ENCODE data around the gene NET1. TPM values are rescaled to one million over a fixed set of nuclear protein-coding genes. Genes with fewer than 3 reads are reported as not detected.
A peak's percentile ranks its signal among the peaks of the same experiment; 100 is the strongest.

Gene NET1
- polyA plus RNA-seq, 2 of the 4 experiments (the other 2 are of a cell fraction) = 42.9 to 132 TPM

GRCh38 chr10:5500162-5500670, 87.9 kb downstream of the NET1 start:
- H3K27ac ChIP-seq = no peak overlapping the region
- TF ChIP-seq CHD2 (IDR thresholded peaks at IDR 0.05; ENCODE audit: low read length, partially characterized antibody) (no peak), POLR2AphosphoS2 (conservative IDR thresholded peaks at IDR 0.05; ENCODE audit: low read length) (no peak), ZC3H11A (IDR thresholded peaks at IDR 0.05) (no peak), HDAC2 (IDR thresholded peaks at IDR 0.05) (no peak), FOXS1 (CRISPR knock-in tag; IDR thresholded peaks at IDR 0.05) (no peak), CBX8 (IDR thresholded peaks at IDR 0.05) (no peak), RCOR1 (IDR thresholded peaks at IDR 0.05; ENCODE audit: low read depth, low read length) (no peak), MAZ (IDR thresholded peaks at IDR 0.05; ENCODE audit: borderline replicate concordance, low read depth, low read length) (no peak), RARB (CRISPR knock-in tag; IDR thresholded peaks at IDR 0.05) (no peak), TP53 (CRISPR knock-in tag; IDR thresholded peaks at IDR 0.05) (no peak), JUNB (IDR thresholded peaks at IDR 0.05) (no peak), ZSCAN20 (CRISPR knock-in tag; IDR thresholded peaks at IDR 0.05) (no peak), SREBF2 (IDR thresholded peaks at IDR 0.05) (no peak), HES2 (IDR thresholded peaks at IDR 0.05) (no peak)
- H3K4me3 ChIP-seq = no peak overlapping the region
- no peak for FAIRE-seq
- 86% methylated on average over 7 of the region's 7 CpGs for WGBS (ENCODE audit: missing lambda C conversion rate)
- H3K9me3 ChIP-seq = no peaks in the 10 kb centered on the region
- H3K4me2 ChIP-seq = no peak overlapping the region
- POLR2A ChIA-PET = interaction anchor here (1.4 kb wide), 1 partner anchor 54 kb away, joined by 3 read pairs; no protein-coding TSS in a partner anchor
- no peaks in the 10 kb centered on the region for H3K4me1 ChIP-seq
- DNase-seq (ENCODE audit: low read depth in 1 of 2, low spot score in 1 of 2) = no peak
- ATAC-seq = no peak
- CTCF ChIA-PET = interaction anchor here (0.9 to 4.8 kb wide), 6 partner anchors 10 to 123 kb away, joined by 3 to 23 read pairs (median 4); no protein-coding TSS in a partner anchor

- H3K4me1 ChIP-seq = no peaks in the 10 kb centered on the region
- FAIRE-seq = no peak
- H3K9me3 ChIP-seq = no peaks in the 10 kb centered on the region
- no peak overlapping the region for H3K27ac ChIP-seq
- DNase-seq (ENCODE audit: low read depth in 1 of 2, low spot score in 1 of 2) = no peak
- ChIA-PET CTCF (interaction anchor here (1.2 to 4.8 kb wide), 4 partner anchors 13 to 122 kb away, joined by 3 to 23 read pairs (median 4); no protein-coding TSS in a partner anchor), POLR2A (interaction anchor here (0.7 kb wide), 1 partner anchor 58 kb away, joined by 3 read pairs; no protein-coding TSS in a partner anchor)
- TF ChIP-seq NFE2L2 (conservative IDR thresholded peaks at IDR 0.05; ENCODE audit: low read length) (no peak), USF2 (IDR thresholded peaks at IDR 0.05) (no peak), RARB (CRISPR knock-in tag; IDR thresholded peaks at IDR 0.05) (no peak), FOSB (CRISPR knock-in tag; IDR thresholded peaks at IDR 0.05) (no peak), HOXB5 (CRISPR knock-in tag; IDR thresholded peaks at IDR 0.05) (no peak), ATOH8 (CRISPR knock-in tag; IDR thresholded peaks at IDR 0.05; ENCODE audit: low read depth) (no peak), SREBF2 (IDR thresholded peaks at IDR 0.05) (no peak), BCL3 (IDR thresholded peaks at IDR 0.05) (no peak), HES2 (IDR thresholded peaks at IDR 0.05) (no peak), ZC3H11A (IDR thresholded peaks at IDR 0.05) (no peak), TFCP2L1 (CRISPR knock-in tag; IDR thresholded peaks at IDR 0.05) (no peak), ZSCAN20 (CRISPR knock-in tag; IDR thresholded peaks at IDR 0.05) (no peak), FOXS1 (CRISPR knock-in tag; IDR thresholded peaks at IDR 0.05) (no peak), MAFK (IDR thresholded peaks at IDR 0.05; ENCODE audit: partially characterized antibody) (no peak), MAZ (IDR thresholded peaks at IDR 0.05; ENCODE audit: borderline replicate concordance, low read depth, low read length) (no peak)
- peak in 1 of 2 experiments; percentile 12; a peak in 1 of 6 replicates for ATAC-seq
- 63% methylated on average over 5 of the region's 5 CpGs for WGBS (ENCODE audit: missing lambda C conversion rate)
- no peak overlapping the region for H3K4me3 ChIP-seq
- no peak overlapping the region for H3K4me2 ChIP-seq
Observed at GRCh38 chr10:5500910-5501309, 88.6 kb downstream of the NET1 start.
